ENCODE results near the gene DUS2.
A peak's percentile ranks its signal among the peaks of the same experiment; 100 is the strongest.
"Not testable (repeated sequence)": the region's sequence is repeated elsewhere in the genome, so short reads cannot be mapped to it uniquely, and the experiment has no call there.

Gene DUS2

GRCh38 chr16:67992661-67993206 is 30.4 kb upstream of the DUS2 start:
- no peak for DNase-seq
- Mint-ChIP-seq H3K27ac (peak overlapping the region; percentile 97), H3K4me1 (peaks cover 51 to 81% of the 10 kb centered on the region in 2 donors), H3K36me3 (peaks cover 0 to 2% of the 10 kb centered on the region in 2 donors), H3K9me3 (peaks cover 0 to 1% of the 10 kb centered on the region in 2 donors), H3K27me3 (no peaks in the 10 kb centered on the region), H3K4me3 (peak overlapping the region; percentile 57 to 80)
- ATAC-seq (replicated peaks), result no peak

GRCh38 chr16:67993207-67994039 is 29.7 kb upstream of the DUS2 start:
- DNase-seq (peak; percentile 92), ATAC-seq (replicated peaks) (peak; percentile 77 to 86)
- H3K4me3 Mint-ChIP-seq, result peak overlapping the region; percentile 69 to 80
- H3K27me3 Mint-ChIP-seq, result no peaks in the 10 kb centered on the region
- H3K4me1 Mint-ChIP-seq, result peaks cover 49 to 78% of the 10 kb centered on the region in 2 donors
- H3K36me3 Mint-ChIP-seq, result peaks cover 0 to 2% of the 10 kb centered on the region in 2 donors
- peaks cover 0 to 1% of the 10 kb centered on the region in 2 donors for H3K9me3 Mint-ChIP-seq
- H3K27ac Mint-ChIP-seq, result peak overlapping the region; percentile 97

GRCh38 chr16:67994040-67994408 is 29.1 kb upstream of the DUS2 start:
- H3K9me3 Mint-ChIP-seq, result not testable (repeated sequence)
- peak overlapping the region; percentile 97 for H3K27ac Mint-ChIP-seq

GRCh38 chr16:67995423-67995822 is 27.7 kb upstream of the DUS2 start:
- Mint-ChIP-seq H3K27ac (peak overlapping the region; percentile 94), H3K36me3 (peaks cover 0 to 2% of the 10 kb centered on the region in 2 donors), H3K4me3 (peak overlapping the region in 1 of 2 donors; percentile 2), H3K4me1 (peaks cover 56 to 77% of the 10 kb centered on the region in 2 donors), H3K27me3 (no peaks in the 10 kb centered on the region), H3K9me3 (peaks cover 1 to 5% of the 10 kb centered on the region in 2 donors)
- ATAC-seq (replicated peaks), result peak; percentile 56 to 57
- peak; percentile 66 for DNase-seq

More at GRCh38 chr16:67994040-67994408, 29.1 kb upstream of the DUS2 start:
- Mint-ChIP-seq H3K4me3 (peak overlapping the region; percentile 69 to 80), H3K4me1 (peaks cover 49 to 77% of the 10 kb centered on the region in 2 donors)
- DNase-seq, H3K36me3 Mint-ChIP-seq, H3K27me3 Mint-ChIP-seq: not testable (repeated sequence)
- peak; percentile 12 to 13 for ATAC-seq (replicated peaks)

- H3K4me3 Mint-ChIP-seq, result no peak overlapping the region
- peaks cover 1 to 5% of the 10 kb centered on the region in 2 donors for H3K9me3 Mint-ChIP-seq
- peaks cover 0 to 2% of the 10 kb centered on the region in 2 donors for H3K36me3 Mint-ChIP-seq
- ATAC-seq (replicated peaks), result no peak
- peaks cover 59 to 87% of the 10 kb centered on the region in 2 donors for H3K4me1 Mint-ChIP-seq
- no peaks in the 10 kb centered on the region for H3K27me3 Mint-ChIP-seq
- DNase-seq, result no peak
- peak overlapping the region; percentile 85 for H3K27ac Mint-ChIP-seq
Observed at GRCh38 chr16:67996666-67997065, 26.4 kb upstream of the DUS2 start.

GRCh38 chr16:67998231-67998778 is 24.8 kb upstream of the DUS2 start:
- peaks cover 49 to 70% of the 10 kb centered on the region in 2 donors for H3K4me1 Mint-ChIP-seq
- H3K36me3 Mint-ChIP-seq; H3K27me3 Mint-ChIP-seq; H3K9me3 Mint-ChIP-seq; ATAC-seq (replicated peaks); DNase-seq; H3K4me3 Mint-ChIP-seq: not testable (repeated sequence)
- H3K27ac Mint-ChIP-seq, result peak overlapping the region; percentile 91

GRCh38 chr16:67998779-67999688 is 24.1 kb upstream of the DUS2 start, which contains the start of gene DPEP2:
Gene DPEP2 (minus strand): TSS chr16:67999484. CDS start chr16:67993212, 6,272 bp downstream.
- ATAC-seq (replicated peaks) (peak; percentile 79 to 85), DNase-seq (peak; percentile 46)
- H3K4me1 Mint-ChIP-seq, result peaks cover 44 to 63% of the 10 kb centered on the region in 2 donors
- H3K4me3 Mint-ChIP-seq, result peak within 1 kb of the TSS; percentile 75 to 78
- peak within 1 kb of the TSS; percentile 91 for H3K27ac Mint-ChIP-seq
- not testable (repeated sequence) for H3K36me3 Mint-ChIP-seq, H3K9me3 Mint-ChIP-seq, H3K27me3 Mint-ChIP-seq

- ATAC-seq (replicated peaks) (peak; percentile 44 to 49), DNase-seq (no peak)
- Mint-ChIP-seq H3K4me1 (peaks cover 42 to 61% of the 10 kb centered on the region in 2 donors), H3K4me3 (peak overlapping the region; percentile 45 to 75), H3K36me3 (peaks cover 0 to 2% of the 10 kb centered on the region in 2 donors), H3K27me3 (no peaks in the 10 kb centered on the region), H3K27ac (peak overlapping the region; percentile 91), H3K9me3 (peaks cover 1 to 5% of the 10 kb centered on the region in 2 donors)
Observed at GRCh38 chr16:67999985-68000384, 23.1 kb upstream of the DUS2 start.

- Mint-ChIP-seq H3K27me3 (no peaks in the 10 kb centered on the region), H3K36me3 (peaks cover 0 to 2% of the 10 kb centered on the region in 2 donors), H3K4me3 (no peak overlapping the region), H3K27ac (peak overlapping the region; percentile 20), H3K4me1 (peaks cover 39 to 61% of the 10 kb centered on the region in 2 donors), H3K9me3 (peaks cover 1 to 5% of the 10 kb centered on the region in 2 donors)
- ATAC-seq (replicated peaks) (no peak), DNase-seq (no peak)
Observed at GRCh38 chr16:68000450-68000849, 22.6 kb upstream of the DUS2 start.

- Mint-ChIP-seq H3K4me3 (no peak overlapping the region), H3K27me3 (no peaks in the 10 kb centered on the region), H3K4me1 (peaks cover 33 to 53% of the 10 kb centered on the region in 2 donors), H3K36me3 (no peaks in the 10 kb centered on the region), H3K27ac (no peak overlapping the region), H3K9me3 (peaks cover 0 to 5% of the 10 kb centered on the region in 2 donors)
- ATAC-seq (replicated peaks) (no peak), DNase-seq (no peak)
Observed at GRCh38 chr16:68003031-68003430, 20.1 kb upstream of the DUS2 start.

- ATAC-seq (replicated peaks) (no peak), DNase-seq (no peak)
- Mint-ChIP-seq H3K27ac (peak overlapping the region; percentile 93), H3K36me3 (no peaks in the 10 kb centered on the region), H3K4me1 (peaks cover 19 to 35% of the 10 kb centered on the region in 2 donors), H3K4me3 (no peak overlapping the region), H3K27me3 (no peaks in the 10 kb centered on the region), H3K9me3 (no peaks in the 10 kb centered on the region)
Observed at GRCh38 chr16:68005211-68005610, 17.9 kb upstream of the DUS2 start.

- ATAC-seq (replicated peaks) (peak; percentile 94 to 97), DNase-seq (peak; percentile 31)
- Mint-ChIP-seq H3K36me3 (no peaks in the 10 kb centered on the region), H3K4me1 (peaks cover 14 to 28% of the 10 kb centered on the region in 2 donors), H3K27me3 (no peaks in the 10 kb centered on the region), H3K27ac (peak overlapping the region; percentile 93), H3K4me3 (peak overlapping the region in 1 of 2 donors; percentile 60), H3K9me3 (no peaks in the 10 kb centered on the region)
Observed at GRCh38 chr16:68005786-68006286, 17.2 kb upstream of the DUS2 start.

GRCh38 chr16:68009157-68009735 is 13.8 kb upstream of the DUS2 start:
- Mint-ChIP-seq H3K27ac (no peak overlapping the region), H3K4me3 (no peak overlapping the region), H3K9me3 (no peaks in the 10 kb centered on the region), H3K27me3 (no peaks in the 10 kb centered on the region), H3K36me3 (no peaks in the 10 kb centered on the region), H3K4me1 (peaks cover 15 to 33% of the 10 kb centered on the region in 2 donors)
- DNase-seq (no peak), ATAC-seq (replicated peaks) (no peak)

Data from stimulated activated naive B cell treated with anti-CD40 and anti-IgM and Interleukin-4, amounts not matched to agents 10 μg/mL and 1 μg/mL and 100 μg/mL, for 72 hours (primary cell).